ENCODE results near the gene SLC33A1. TPM values are rescaled to one million over a fixed set of nuclear protein-coding genes. Genes with fewer than 3 reads are reported as not detected.
"Not testable (repeated sequence)": the region's sequence is repeated elsewhere in the genome, so short reads cannot be mapped to it uniquely, and the experiment has no call there.

Gene SLC33A1
- polyA plus RNA-seq, 3 donors = 9.7 to 19.1 (median 15.0) TPM

- Mint-ChIP-seq H3K27ac (no peak overlapping the region), H3K4me1 (peaks cover 14% of the 10 kb centered on the region), H3K9me3 (peaks cover 0 to 4% (median 0%) of the 10 kb centered on the region in 7 donors), H3K36me3 (no peaks in the 10 kb centered on the region), H3K27me3 (ENCODE audit: low read depth in 3 of 3) (peaks cover 0 to 5% (median 1%) of the 10 kb centered on the region in 3 donors), H3K4me3 (no peak overlapping the region)
- Histone ChIP-seq H3K4me3 (replicated peaks in 1 of 3; ENCODE audit: low read depth in 2 of 3, low read length in 3 of 3) (no peak overlapping the region), H3K36me3 (replicated peaks in 1 of 2; ENCODE audit: control insufficient read depth in 1 of 2, insufficient read depth in 2 of 2, low read length in 2 of 2) (no peaks in the 10 kb centered on the region), H3K4me2 (replicated peaks; ENCODE audit: extremely low read depth, low read length, poor library complexity, severe bottlenecking) (no peak overlapping the region), H3K79me2 (ENCODE audit: insufficient read depth, low read length) (no peaks in the 10 kb centered on the region), H3K27ac (ENCODE audit: low read depth in 1 of 2, low read length in 2 of 2) (no peak overlapping the region), H3K9me3 (replicated peaks in 1 of 2; ENCODE audit: control insufficient read depth in 1 of 2, insufficient read depth in 1 of 2, low read length in 2 of 2) (no peaks in the 10 kb centered on the region), H4K20me1 (ENCODE audit: insufficient read depth, low read length) (no peaks in the 10 kb centered on the region), H2AFZ (ENCODE audit: insufficient read depth, low read depth, low read length, poor library complexity, severe bottlenecking) (no peak overlapping the region), H3K27me3 (ENCODE audit: control insufficient read depth in 2 of 2, insufficient read depth in 2 of 2, low read length in 2 of 2) (no peaks in the 10 kb centered on the region), H3K9ac (ENCODE audit: insufficient read depth, low read length, poor library complexity, severe bottlenecking) (no peak overlapping the region), H3K4me1 (ENCODE audit: control insufficient read depth in 1 of 2, insufficient read depth in 2 of 2, low read length in 2 of 2) (no peaks in the 10 kb centered on the region)
- WGBS (ENCODE audit: insufficient coverage) = 93% methylated on average over 3 of the region's 12 CpGs
- intact Hi-C loops (cut with micrococcal nuclease) = loop anchor here in 1 of 2 donors (10.0 kb wide), 1 partner anchor 1538 kb away; the partner anchor contains the start of gene DHX36
- no peak for TF ChIP-seq CTCF (IDR thresholded peaks at IDR 0.05)
- no peak for DNase-seq
These were observed 9.0 kb upstream of the SLC33A1 start for GRCh38 chr3:155863072-155863784.

- DNase-seq = peak in 2 of 3 donors; percentile 42 to 70
- H3K9me3 ChIP-seq (replicated peaks in 1 of 2; ENCODE audit: control insufficient read depth in 1 of 2, insufficient read depth in 1 of 2, low read length in 2 of 2); H3K27ac Mint-ChIP-seq; H3K36me3 Mint-ChIP-seq; H3K27ac ChIP-seq (ENCODE audit: low read depth in 1 of 2, low read length in 2 of 2); H3K27me3 Mint-ChIP-seq (ENCODE audit: low read depth in 3 of 3); H3K79me2 ChIP-seq (ENCODE audit: insufficient read depth, low read length); H3K36me3 ChIP-seq (replicated peaks in 1 of 2; ENCODE audit: control insufficient read depth in 1 of 2, insufficient read depth in 2 of 2, low read length in 2 of 2); H3K4me1 ChIP-seq (ENCODE audit: control insufficient read depth in 1 of 2, insufficient read depth in 2 of 2, low read length in 2 of 2); H3K9ac ChIP-seq (ENCODE audit: insufficient read depth, low read length, poor library complexity, severe bottlenecking); H2AFZ ChIP-seq (ENCODE audit: insufficient read depth, low read depth, low read length, poor library complexity, severe bottlenecking); H3K27me3 ChIP-seq (ENCODE audit: control insufficient read depth in 2 of 2, insufficient read depth in 2 of 2, low read length in 2 of 2); H3K4me2 ChIP-seq (replicated peaks; ENCODE audit: extremely low read depth, low read length, poor library complexity, severe bottlenecking); H3K4me3 Mint-ChIP-seq; H4K20me1 ChIP-seq (ENCODE audit: insufficient read depth, low read length); H3K4me3 ChIP-seq (replicated peaks in 1 of 3; ENCODE audit: low read depth in 2 of 3, low read length in 3 of 3); H3K9me3 Mint-ChIP-seq: not testable (repeated sequence)
- WGBS (ENCODE audit: insufficient coverage) = 74% methylated on average over 10 of the region's 12 CpGs
- intact Hi-C loops (cut with micrococcal nuclease) = loop anchor here in 1 of 2 donors (10.0 kb wide), 1 partner anchor 1538 kb away; the partner anchor contains the start of gene DHX36
- peaks cover 14% of the 10 kb centered on the region for H3K4me1 Mint-ChIP-seq
These were observed 8.2 kb upstream of the SLC33A1 start for GRCh38 chr3:155862290-155862982.
